ENCODE measurements around the gene TRAFD1. TPM values are rescaled to one million over a fixed set of nuclear protein-coding genes. Genes with fewer than 3 reads are reported as not detected.

The TRAFD1 gene
- total RNA-seq, 1 experiment from 2014 or later = 13.5 TPM

DNA sequence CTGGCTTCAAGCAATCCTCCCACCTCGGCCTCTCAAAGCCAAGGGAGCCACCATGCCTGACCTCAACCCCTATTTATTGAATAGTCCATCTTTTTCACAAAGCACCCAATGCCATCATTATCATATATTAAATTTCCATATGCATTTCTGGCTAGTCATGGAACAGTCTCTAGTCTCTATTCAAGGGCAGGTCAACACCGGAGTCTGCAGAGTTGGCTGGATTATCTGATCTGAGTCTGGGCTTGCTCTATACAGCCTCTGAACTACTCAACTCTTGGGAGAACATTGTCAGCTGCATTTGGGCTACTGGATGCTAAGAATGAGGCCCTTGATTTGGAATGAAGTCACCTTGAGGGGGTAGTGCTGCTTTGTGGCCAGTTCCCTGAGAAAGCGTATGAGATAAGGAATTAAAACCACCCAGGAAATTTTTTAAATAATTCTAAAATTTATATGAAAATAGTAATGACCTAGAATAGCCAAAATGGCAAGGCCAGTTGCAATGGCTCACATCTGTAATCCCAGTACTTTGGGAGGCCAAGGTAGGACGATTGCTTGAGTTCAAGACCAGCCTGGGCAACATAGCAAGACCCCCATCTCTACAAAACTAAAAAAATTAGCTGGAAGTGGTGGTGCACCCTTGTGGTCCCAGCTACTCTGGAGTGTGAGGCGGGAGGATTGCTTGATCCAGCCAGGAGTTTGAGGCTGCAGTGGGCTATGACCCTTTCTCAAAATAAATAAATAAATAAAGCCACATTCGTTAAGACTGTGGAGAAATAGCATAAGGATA lies 9.9 kb upstream of the TRAFD1 start:
- DNase-seq (ENCODE audit: low spot score) = no peak

GRCh38 chr12:112116232-112117060 lies 8.9 kb upstream of the TRAFD1 start:
- peak; percentile 33 for DNase-seq (ENCODE audit: low spot score)

- DNase-seq (ENCODE audit: low spot score) = no peak
These were observed 7.7 kb upstream of the TRAFD1 start for GRCh38 chr12:112117685-112118084.

DNA sequence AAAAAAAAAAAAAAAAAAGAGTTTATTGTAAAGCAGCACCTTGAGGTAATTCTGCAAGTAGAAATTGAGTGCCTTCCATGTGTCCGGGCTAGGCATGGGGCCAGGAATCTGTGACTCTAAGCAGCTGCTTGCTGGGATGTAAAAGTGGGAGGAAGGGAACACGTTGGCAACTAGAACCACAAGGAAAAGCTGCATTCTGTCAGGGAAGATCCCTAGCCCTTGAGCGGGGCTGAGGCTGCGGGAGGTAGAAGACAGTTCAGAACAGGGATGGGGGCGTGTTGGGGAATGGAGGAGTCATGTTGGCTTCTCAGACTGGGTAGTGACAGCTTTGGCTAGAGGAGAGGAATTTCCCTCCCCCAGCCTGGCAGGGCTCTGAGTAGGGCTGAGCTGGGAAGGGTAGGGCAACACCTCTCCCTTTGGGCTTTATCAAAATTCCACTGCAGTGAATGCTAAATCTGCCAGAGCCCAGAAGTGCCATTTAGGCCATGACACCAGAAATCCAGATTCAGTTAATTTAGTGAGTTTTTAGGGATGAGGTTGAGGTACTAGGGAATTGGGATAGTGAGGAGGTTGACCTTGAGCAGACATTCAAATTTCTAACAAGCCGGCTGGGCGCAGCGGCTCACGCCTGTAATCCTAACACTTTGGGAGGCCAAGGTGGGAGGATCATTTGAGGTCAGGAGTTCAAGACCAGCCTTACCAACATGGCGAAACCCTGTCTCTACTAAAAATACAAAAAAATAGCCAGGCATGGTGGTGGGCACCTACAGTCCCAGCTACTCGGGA lies 3.4 kb upstream of the TRAFD1 start:
- no peak for DNase-seq (ENCODE audit: low spot score)

- no peak for DNase-seq (ENCODE audit: low spot score)
These were observed 2.3 kb upstream of the TRAFD1 start for GRCh38 chr12:112122823-112123690.

- no peak for DNase-seq (ENCODE audit: low spot score)
These were observed 476 bp upstream of the TRAFD1 start for GRCh38 chr12:112124918-112125249.

DNA sequence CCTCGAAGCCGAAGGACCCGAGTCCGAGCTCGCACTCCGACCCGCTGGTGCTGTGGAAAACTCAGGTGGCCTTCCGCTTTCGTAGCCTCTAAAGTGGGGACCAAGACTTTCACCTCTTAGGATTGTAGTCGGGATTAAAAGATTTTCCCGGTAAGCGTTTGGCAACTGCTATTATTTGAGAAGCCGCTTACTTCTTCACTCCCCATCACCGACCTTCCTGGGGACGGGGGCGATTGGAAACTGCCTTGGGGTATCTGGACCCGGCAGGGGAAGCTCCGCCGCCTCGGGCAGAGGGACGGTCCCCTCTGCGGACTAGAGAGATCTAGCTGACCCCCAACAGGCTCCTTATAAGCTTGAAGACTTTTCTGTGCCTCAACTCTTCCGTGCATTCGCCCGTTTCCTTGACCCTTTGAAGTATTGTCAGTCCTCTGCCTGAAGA lies 659 bp downstream of the TRAFD1 start:
- peak; percentile 13 for DNase-seq (ENCODE audit: low spot score)

- no peak for DNase-seq (ENCODE audit: low spot score)
These were observed 1.6 kb downstream of the TRAFD1 start for GRCh38 chr12:112126911-112127310.

DNA sequence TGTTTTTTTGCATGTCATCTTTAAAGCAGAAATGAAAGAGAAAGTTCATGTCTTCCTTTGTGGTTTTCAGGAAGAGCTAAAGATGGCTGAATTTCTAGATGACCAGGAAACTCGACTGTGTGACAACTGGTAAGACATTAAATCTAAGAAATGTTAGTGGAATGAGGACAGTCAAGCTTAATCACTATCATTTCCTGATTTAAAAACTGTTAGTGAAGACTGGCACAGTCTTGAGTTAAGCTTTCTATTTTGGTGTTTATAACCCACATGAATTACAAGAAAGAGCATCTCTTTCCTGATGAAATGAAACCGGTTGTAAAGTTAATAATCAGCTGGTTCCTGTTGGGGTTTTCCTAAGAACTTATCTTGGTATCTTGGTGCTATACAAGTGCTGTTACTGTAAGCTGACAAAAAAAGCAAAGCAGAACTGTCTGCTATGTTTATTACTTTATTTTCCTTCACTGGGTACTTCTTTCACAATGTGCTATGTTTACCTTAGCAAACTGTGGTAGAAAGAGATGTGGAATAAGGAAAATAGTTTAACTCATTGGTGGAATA lies 5.2 kb downstream of the TRAFD1 start:
- peak; percentile 32 for DNase-seq (ENCODE audit: low spot score)

GRCh38 chr12:112131686-112132085 lies 6.3 kb downstream of the TRAFD1 start:
- no peak for DNase-seq (ENCODE audit: low spot score)

DNA sequence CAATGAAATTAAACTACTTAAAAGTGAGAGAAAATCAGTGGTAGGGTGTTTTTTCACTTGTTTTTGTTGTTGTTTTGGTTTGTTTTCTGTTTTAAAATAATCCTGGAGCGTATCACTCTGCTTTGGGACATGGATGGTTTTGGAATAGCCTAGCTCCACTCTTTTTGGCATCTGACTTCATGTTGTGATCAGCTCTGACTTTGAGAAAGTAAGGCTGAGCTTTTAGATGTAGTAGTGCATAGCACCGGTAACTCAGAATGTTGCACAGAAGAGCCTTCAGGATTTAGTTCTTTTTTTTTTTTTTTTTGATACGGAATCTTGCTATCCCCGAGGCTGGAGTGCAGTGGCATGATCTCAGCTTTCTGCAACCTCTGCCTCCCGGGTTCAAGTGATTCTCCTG lies 8.1 kb downstream of the TRAFD1 start:
- no peak for DNase-seq (ENCODE audit: low spot score)

DNA sequence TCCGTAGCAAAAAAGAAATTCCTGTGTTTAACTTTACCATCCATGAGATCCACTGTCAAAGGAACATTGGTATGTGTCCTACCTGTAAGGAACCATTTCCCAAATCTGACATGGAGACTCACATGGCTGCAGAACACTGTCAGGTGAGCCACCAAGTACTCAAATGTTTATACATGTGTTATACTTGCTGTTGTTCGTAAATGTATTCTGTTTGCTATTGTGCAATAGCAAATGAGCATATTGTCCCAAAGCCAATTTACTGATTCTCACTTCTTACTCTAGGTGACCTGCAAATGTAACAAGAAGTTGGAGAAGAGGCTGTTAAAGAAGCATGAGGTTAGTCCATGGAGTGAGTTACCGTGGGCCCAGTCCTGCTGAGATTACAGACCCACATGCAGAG lies 9.4 kb downstream of the TRAFD1 start:
- DNase-seq (ENCODE audit: low spot score) = no peak

- DNase-seq (ENCODE audit: low spot score) = no peak
These were observed 15.4 kb downstream of the TRAFD1 start for GRCh38 chr12:112140728-112141127.

- DNase-seq (ENCODE audit: low spot score) = no peak
These were observed 20.8 kb downstream of the TRAFD1 start for GRCh38 chr12:112146123-112146522.

GRCh38 chr12:112148031-112148513 lies 22.7 kb downstream of the TRAFD1 start:
- peak; percentile 36 for DNase-seq (ENCODE audit: low spot score)

DNA sequence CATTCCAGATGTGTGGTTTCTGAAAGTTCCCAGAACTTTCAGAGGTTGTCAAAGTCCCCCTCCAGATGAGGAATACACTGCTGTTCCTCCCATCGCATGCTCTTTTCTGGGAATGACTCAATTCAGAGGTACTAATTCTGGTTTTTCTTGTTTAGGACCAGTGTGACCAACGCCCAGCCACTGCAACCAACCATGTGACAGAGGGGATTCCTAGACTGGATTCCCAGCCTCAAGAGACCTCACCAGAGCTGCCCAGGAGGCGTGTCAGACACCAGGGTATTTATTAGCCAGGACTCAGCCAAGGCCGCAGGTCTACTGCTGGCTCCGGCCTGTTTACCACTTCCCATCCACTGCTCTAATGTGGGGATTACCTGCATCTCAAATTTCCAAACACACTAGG lies 24.2 kb downstream of the TRAFD1 start:
- DNase-seq (ENCODE audit: low spot score) = no peak

- DNase-seq (ENCODE audit: low spot score) = no peak
These were observed 26.6 kb downstream of the TRAFD1 start for GRCh38 chr12:112151766-112152541.

GRCh38 chr12:112153181-112153892 lies 28.0 kb downstream of the TRAFD1 start:
- no peak for DNase-seq (ENCODE audit: low spot score)

- DNase-seq (ENCODE audit: low spot score) = no peak
These were observed 28.5 kb downstream of the TRAFD1 start for GRCh38 chr12:112153893-112154219.
